Breast epithelium (tissue), 3 donors: ENCODE measurements around the gene FAM222A.

Experiments
- POLR2A ChIP-seq: fragments of 450-650 bp; IDR thresholded peaks from one replicate; pipeline ENCODE4 v1.6.1; 2016; ENCODE audit warnings: antibody characterized with exemption, mild to moderate bottlenecking, moderate library complexity
- POLR2AphosphoS5 ChIP-seq, 3 donors: sonication (generic); formaldehyde crosslinking; IDR thresholded peaks; one replicate each; pipeline ENCODE4 v1.6.1; 2017; ENCODE audit warnings: antibody characterized with exemption in 3 of 3
- TF ChIP-seq, protein P1 (sequence below), 3 donors: fragments of 450-650 bp; IDR thresholded peaks; one replicate each; pipeline ENCODE4 v1.5.1; 2016 to 2017; ENCODE audit warnings: antibody characterized with exemption in 3 of 3, mild to moderate bottlenecking in 3 of 3, moderate library complexity in 3 of 3

DNA sequence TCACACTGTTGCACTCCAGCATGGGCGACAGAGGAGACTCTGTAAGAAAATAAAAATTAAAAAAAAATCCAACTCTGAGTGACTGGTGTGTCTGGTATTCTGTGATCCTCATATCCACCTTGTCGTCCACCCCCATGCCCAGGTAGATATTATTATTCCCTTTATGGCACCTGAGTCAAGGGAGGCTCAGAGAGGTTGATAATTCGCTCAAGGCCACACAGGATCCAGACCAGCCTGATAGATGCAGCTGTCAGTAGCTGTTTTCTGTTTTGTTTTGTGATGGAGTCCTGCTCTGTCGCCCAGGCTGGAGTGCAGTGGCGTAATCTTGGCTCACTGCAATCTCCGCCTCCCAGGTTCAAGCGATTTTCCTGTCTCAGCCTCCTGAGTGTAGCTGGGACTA, 14.8 kb upstream of the FAM222A start:
- TF ChIP-seq, protein P1, sequence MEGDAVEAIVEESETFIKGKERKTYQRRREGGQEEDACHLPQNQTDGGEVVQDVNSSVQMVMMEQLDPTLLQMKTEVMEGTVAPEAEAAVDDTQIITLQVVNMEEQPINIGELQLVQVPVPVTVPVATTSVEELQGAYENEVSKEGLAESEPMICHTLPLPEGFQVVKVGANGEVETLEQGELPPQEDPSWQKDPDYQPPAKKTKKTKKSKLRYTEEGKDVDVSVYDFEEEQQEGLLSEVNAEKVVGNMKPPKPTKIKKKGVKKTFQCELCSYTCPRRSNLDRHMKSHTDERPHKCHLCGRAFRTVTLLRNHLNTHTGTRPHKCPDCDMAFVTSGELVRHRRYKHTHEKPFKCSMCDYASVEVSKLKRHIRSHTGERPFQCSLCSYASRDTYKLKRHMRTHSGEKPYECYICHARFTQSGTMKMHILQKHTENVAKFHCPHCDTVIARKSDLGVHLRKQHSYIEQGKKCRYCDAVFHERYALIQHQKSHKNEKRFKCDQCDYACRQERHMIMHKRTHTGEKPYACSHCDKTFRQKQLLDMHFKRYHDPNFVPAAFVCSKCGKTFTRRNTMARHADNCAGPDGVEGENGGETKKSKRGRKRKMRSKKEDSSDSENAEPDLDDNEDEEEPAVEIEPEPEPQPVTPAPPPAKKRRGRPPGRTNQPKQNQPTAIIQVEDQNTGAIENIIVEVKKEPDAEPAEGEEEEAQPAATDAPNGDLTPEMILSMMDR (IDR thresholded peaks at IDR 0.05): no peak
- TF ChIP-seq POLR2A (no peak), POLR2AphosphoS5 (IDR thresholded peaks at IDR 0.05) (no peak)
